ENCODE measurements around the gene ARPC1A.
"Not testable (repeated sequence)": the region's sequence is repeated elsewhere in the genome, so short reads cannot be mapped to it uniquely, and the experiment has no call there.

The ARPC1A gene

DNA sequence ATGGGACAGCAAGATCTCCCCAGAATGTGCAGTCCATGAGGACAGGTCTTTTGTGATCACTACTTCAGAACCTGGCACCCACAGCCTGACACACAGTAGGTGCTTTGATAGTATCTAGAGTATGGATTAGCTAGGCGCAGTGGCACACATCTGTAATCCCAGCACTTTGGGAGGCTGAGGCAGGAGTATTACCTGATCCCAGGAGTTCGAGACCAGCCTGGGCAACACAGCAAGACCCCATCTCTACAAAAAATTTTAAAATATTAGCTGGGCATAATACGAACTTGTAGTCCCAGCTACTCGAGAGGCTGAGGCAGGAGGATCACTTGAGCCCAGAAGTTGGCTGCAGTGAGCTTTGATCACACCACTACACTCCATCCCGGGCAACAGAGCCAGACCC is 26.5 kb downstream of the ARPC1A start:
- H3K4me1 ChIP-seq (ENCODE audit: control insufficient read depth, insufficient read depth, low read length): no peaks in the 10 kb centered on the region
- no peak overlapping the region for H3K27ac ChIP-seq (ENCODE audit: low read length)
- H3K36me3 ChIP-seq (ENCODE audit: control insufficient read depth in 2 of 2, insufficient read depth in 2 of 2, low read length in 2 of 2): peaks cover 26 to 47% of the 10 kb centered on the region in 2 donors
- no peak overlapping the region for H3K9ac ChIP-seq (ENCODE audit: low read length in 2 of 2)
- H3K9me3 ChIP-seq (ENCODE audit: control insufficient read depth in 2 of 2, low read length in 2 of 2): no peaks in the 10 kb centered on the region
- H3K4me3 ChIP-seq (ENCODE audit: low read length in 2 of 2): no peak overlapping the region
- no peaks in the 10 kb centered on the region for H3K27me3 ChIP-seq (ENCODE audit: control insufficient read depth in 1 of 2, insufficient read depth in 2 of 2, low read length in 2 of 2)

- no peak overlapping the region for H3K27ac ChIP-seq (ENCODE audit: low read length)
- no peaks in the 10 kb centered on the region for H3K27me3 ChIP-seq (ENCODE audit: control insufficient read depth in 1 of 2, insufficient read depth in 2 of 2, low read length in 2 of 2)
- H3K36me3 ChIP-seq (ENCODE audit: control insufficient read depth in 2 of 2, insufficient read depth in 2 of 2, low read length in 2 of 2): peaks cover 39 to 53% of the 10 kb centered on the region in 2 donors
Observed at GRCh38 chr7:99355098-99355497, 29.4 kb downstream of the ARPC1A start.

DNA sequence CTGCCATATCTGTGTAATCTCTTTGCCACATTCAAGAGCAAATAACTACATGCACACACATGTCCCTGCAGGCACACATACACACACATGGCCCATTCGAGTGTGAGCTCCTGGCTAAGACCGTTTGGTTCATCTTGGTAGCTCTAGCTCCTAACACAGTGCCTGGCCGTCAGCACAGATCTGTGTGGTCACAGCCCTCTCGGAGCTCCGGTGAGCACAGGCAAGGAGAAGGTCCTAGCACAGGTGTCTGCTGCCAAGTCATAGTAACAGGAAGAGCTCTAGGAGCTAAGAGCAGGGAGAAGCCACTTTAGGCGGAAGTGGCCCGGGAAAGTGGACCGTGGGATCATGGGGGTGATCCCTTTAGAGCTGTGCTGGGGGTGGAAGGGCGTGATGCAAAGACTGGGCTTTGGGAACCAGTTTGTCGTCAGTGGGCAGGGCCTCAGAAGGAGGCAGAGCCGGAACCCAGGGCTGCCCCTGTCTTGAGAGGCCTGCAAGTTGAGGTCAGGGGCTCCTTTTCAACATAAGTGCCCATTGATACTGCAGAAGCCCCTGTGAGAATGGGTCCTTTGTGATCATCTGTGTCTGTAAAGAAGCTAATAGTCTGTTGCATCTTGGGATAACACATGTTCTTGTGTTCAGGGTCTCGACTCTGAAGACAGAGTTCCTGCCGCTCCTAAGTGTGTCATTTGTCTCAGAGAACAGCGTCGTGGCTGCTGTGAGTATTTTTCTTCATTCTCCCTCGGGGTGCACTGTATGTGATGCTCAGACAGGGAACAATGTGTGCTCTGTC is 32.2 kb downstream of the ARPC1A start:
- Histone ChIP-seq H3K9me3 (ENCODE audit: control insufficient read depth in 2 of 2, low read length in 2 of 2) (no peaks in the 10 kb centered on the region), H3K27me3 (ENCODE audit: control insufficient read depth in 1 of 2, insufficient read depth in 2 of 2, low read length in 2 of 2) (no peaks in the 10 kb centered on the region), H3K4me3 (ENCODE audit: low read length in 2 of 2) (no peak overlapping the region), H3K4me1 (ENCODE audit: control insufficient read depth, insufficient read depth, low read length) (no peaks in the 10 kb centered on the region), H3K27ac (ENCODE audit: low read length) (no peak overlapping the region), H3K9ac (ENCODE audit: low read length in 2 of 2) (no peak overlapping the region), H3K36me3 (ENCODE audit: control insufficient read depth in 2 of 2, insufficient read depth in 2 of 2, low read length in 2 of 2) (peaks cover 26 to 42% of the 10 kb centered on the region in 2 donors)

More at GRCh38 chr7:99355098-99355497, 29.4 kb downstream of the ARPC1A start:
- Histone ChIP-seq H3K4me1 (ENCODE audit: control insufficient read depth, insufficient read depth, low read length) (no peaks in the 10 kb centered on the region), H3K4me3 (ENCODE audit: low read length in 2 of 2) (no peak overlapping the region), H3K9ac (ENCODE audit: low read length in 2 of 2) (no peak overlapping the region), H3K9me3 (ENCODE audit: control insufficient read depth in 2 of 2, low read length in 2 of 2) (no peaks in the 10 kb centered on the region)

- H3K27ac ChIP-seq (ENCODE audit: low read length); H3K27me3 ChIP-seq (ENCODE audit: control insufficient read depth in 1 of 2, insufficient read depth in 2 of 2, low read length in 2 of 2); H3K9ac ChIP-seq (ENCODE audit: low read length in 2 of 2); H3K9me3 ChIP-seq (ENCODE audit: control insufficient read depth in 2 of 2, low read length in 2 of 2); H3K4me1 ChIP-seq (ENCODE audit: control insufficient read depth, insufficient read depth, low read length); H3K4me3 ChIP-seq (ENCODE audit: low read length in 2 of 2): not testable (repeated sequence)
- H3K36me3 ChIP-seq (ENCODE audit: control insufficient read depth in 2 of 2, insufficient read depth in 2 of 2, low read length in 2 of 2): peaks cover 31 to 45% of the 10 kb centered on the region in 2 donors
Observed at GRCh38 chr7:99358521-99358920, 32.8 kb downstream of the ARPC1A start.

DNA sequence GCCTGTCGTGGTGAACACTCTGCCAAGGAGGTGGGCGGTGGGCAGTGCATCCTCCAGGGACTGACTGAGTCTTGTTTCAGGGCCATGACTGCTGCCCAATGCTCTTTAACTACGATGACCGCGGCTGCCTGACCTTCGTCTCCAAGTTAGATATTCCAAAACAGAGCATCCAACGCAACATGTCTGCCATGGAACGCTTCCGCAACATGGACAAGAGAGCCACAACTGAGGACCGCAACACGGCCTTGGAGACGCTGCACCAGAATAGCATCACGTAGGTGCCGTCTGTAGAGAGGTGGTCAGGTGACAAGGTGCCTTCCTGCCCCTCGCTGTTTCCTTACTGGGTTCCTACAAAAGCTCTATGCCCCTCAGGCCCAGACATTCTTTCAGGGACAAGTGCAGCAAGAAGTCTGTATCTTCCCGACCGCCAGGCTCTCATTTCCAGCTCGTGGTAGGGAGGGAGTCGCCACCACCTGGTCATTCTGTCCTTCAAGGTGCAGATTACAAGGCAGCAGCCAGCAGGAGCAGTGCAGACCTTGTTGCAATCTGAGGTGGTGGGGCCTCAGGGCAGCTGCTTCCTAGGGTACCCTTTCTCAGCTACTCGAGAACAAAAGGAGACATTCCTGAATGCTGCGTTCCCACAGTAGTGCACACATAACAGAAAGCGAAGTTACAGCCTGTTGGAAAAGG is 33.9 kb downstream of the ARPC1A start:
- Histone ChIP-seq H3K27me3 (ENCODE audit: control insufficient read depth in 1 of 2, insufficient read depth in 2 of 2, low read length in 2 of 2) (no peaks in the 10 kb centered on the region), H3K9ac (ENCODE audit: low read length in 2 of 2) (no peak overlapping the region), H3K9me3 (ENCODE audit: control insufficient read depth in 2 of 2, low read length in 2 of 2) (no peaks in the 10 kb centered on the region), H3K4me1 (ENCODE audit: control insufficient read depth, insufficient read depth, low read length) (no peaks in the 10 kb centered on the region), H3K36me3 (ENCODE audit: control insufficient read depth in 2 of 2, insufficient read depth in 2 of 2, low read length in 2 of 2) (peaks cover 33 to 44% of the 10 kb centered on the region in 2 donors), H3K4me3 (ENCODE audit: low read length in 2 of 2) (no peak overlapping the region), H3K27ac (ENCODE audit: low read length) (no peak overlapping the region)

DNA sequence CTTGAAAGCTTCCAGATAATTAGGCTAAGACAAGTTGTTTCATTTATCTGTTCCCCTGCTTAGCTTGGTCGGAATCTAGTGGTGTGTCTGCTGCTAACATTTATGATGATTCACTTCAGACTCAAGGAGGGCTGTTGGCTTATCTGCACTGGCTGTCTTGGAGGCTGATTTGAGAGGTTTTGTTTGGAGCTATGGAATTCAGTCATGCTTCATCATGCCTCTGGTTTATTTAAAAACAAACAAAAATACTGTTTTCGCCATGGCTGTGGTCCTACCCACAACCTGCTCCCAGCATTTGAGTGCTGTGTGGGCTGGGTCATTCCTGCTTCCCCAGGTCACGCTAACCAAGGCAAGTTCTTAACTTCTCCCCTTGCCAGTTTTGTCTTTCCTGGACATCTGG is 37.1 kb downstream of the ARPC1A start:
- Histone ChIP-seq H3K4me3 (ENCODE audit: low read length in 2 of 2) (no peak overlapping the region), H3K4me1 (ENCODE audit: control insufficient read depth, insufficient read depth, low read length) (no peaks in the 10 kb centered on the region), H3K27me3 (ENCODE audit: control insufficient read depth in 1 of 2, insufficient read depth in 2 of 2, low read length in 2 of 2) (no peaks in the 10 kb centered on the region), H3K9ac (ENCODE audit: low read length in 2 of 2) (no peak overlapping the region), H3K27ac (ENCODE audit: low read length) (no peak overlapping the region), H3K36me3 (ENCODE audit: control insufficient read depth in 2 of 2, insufficient read depth in 2 of 2, low read length in 2 of 2) (peaks cover 46 to 49% of the 10 kb centered on the region in 2 donors), H3K9me3 (ENCODE audit: control insufficient read depth in 2 of 2, low read length in 2 of 2) (no peaks in the 10 kb centered on the region)

- H3K4me1 ChIP-seq (ENCODE audit: control insufficient read depth, insufficient read depth, low read length): no peaks in the 10 kb centered on the region
- no peak overlapping the region for H3K27ac ChIP-seq (ENCODE audit: low read length)
- H3K27me3 ChIP-seq (ENCODE audit: control insufficient read depth in 1 of 2, insufficient read depth in 2 of 2, low read length in 2 of 2): no peaks in the 10 kb centered on the region
- no peak overlapping the region for H3K9ac ChIP-seq (ENCODE audit: low read length in 2 of 2)
- peaks cover 42 to 46% of the 10 kb centered on the region in 2 donors for H3K36me3 ChIP-seq (ENCODE audit: control insufficient read depth in 2 of 2, insufficient read depth in 2 of 2, low read length in 2 of 2)
- H3K4me3 ChIP-seq (ENCODE audit: low read length in 2 of 2): no peak overlapping the region
- H3K9me3 ChIP-seq (ENCODE audit: control insufficient read depth in 2 of 2, low read length in 2 of 2): no peaks in the 10 kb centered on the region
Observed at GRCh38 chr7:99363286-99363685, 37.6 kb downstream of the ARPC1A start.

DNA sequence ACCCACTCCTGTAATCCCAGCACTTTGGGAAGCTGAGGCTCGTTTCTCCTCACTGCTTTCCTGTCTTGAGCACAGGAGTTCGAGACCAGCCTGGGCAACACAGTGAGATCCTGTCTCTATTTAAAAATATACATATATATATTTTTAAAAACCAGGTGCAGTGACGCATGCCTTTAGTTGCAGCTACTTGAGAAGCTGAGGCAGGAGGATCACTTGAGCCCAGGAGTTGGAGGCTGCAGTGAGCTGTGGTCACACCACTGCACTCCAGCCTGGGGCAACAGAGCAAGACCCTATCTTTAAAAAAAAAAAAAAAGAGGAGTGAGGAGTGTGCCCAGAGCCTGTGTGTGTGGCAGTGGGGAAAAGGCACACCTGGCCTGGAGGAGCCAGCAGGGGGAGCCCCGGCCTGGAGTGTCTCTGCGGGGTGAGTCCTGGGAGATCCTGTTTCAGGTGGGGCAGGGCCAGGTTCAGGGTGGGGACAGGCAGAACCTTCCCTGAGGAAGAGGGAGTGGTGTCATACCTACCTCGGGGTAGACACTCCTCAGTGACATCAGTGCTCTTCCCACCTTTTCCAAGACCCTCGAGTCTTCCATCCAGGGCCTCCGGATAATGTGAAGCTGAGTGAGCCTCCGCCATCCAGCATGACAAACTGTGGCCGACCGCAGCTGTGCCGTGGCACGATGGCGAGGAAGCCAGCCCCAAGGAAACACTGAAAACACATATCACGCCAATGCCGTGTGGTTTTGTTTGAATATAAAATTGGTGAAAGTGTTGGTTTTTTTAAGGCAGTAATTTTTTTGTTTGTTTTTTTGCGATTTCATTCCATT is 39.8 kb downstream of the ARPC1A start:
- H3K9ac ChIP-seq (ENCODE audit: low read length in 2 of 2): no peak overlapping the region
- H3K36me3 ChIP-seq (ENCODE audit: control insufficient read depth in 2 of 2, insufficient read depth in 2 of 2, low read length in 2 of 2): peaks cover 36 to 38% of the 10 kb centered on the region in 2 donors
- no peaks in the 10 kb centered on the region for H3K9me3 ChIP-seq (ENCODE audit: control insufficient read depth in 2 of 2, low read length in 2 of 2)
- no peak overlapping the region for H3K4me3 ChIP-seq (ENCODE audit: low read length in 2 of 2)
- H3K27me3 ChIP-seq (ENCODE audit: control insufficient read depth in 1 of 2, insufficient read depth in 2 of 2, low read length in 2 of 2): no peaks in the 10 kb centered on the region
- no peaks in the 10 kb centered on the region for H3K4me1 ChIP-seq (ENCODE audit: control insufficient read depth, insufficient read depth, low read length)
- no peak overlapping the region for H3K27ac ChIP-seq (ENCODE audit: low read length)

- Histone ChIP-seq H3K4me1 (ENCODE audit: control insufficient read depth, insufficient read depth, low read length) (no peaks in the 10 kb centered on the region), H3K36me3 (ENCODE audit: control insufficient read depth in 2 of 2, insufficient read depth in 2 of 2, low read length in 2 of 2) (peaks cover 34 to 36% of the 10 kb centered on the region in 2 donors), H3K27ac (ENCODE audit: low read length) (no peak overlapping the region)
Observed at GRCh38 chr7:99366646-99367045, 40.9 kb downstream of the ARPC1A start.

GRCh38 chr7:99368750-99369389 is 43.2 kb downstream of the ARPC1A start:
- no peak overlapping the region for H3K9ac ChIP-seq (ENCODE audit: low read length in 2 of 2)
- H3K4me1 ChIP-seq (ENCODE audit: control insufficient read depth, insufficient read depth, low read length): no peaks in the 10 kb centered on the region
- H3K27me3 ChIP-seq (ENCODE audit: control insufficient read depth in 1 of 2, insufficient read depth in 2 of 2, low read length in 2 of 2): no peaks in the 10 kb centered on the region
- no peak overlapping the region for H3K27ac ChIP-seq (ENCODE audit: low read length)
- no peaks in the 10 kb centered on the region for H3K9me3 ChIP-seq (ENCODE audit: control insufficient read depth in 2 of 2, low read length in 2 of 2)
- H3K36me3 ChIP-seq (ENCODE audit: control insufficient read depth in 2 of 2, insufficient read depth in 2 of 2, low read length in 2 of 2): peaks cover 24 to 26% of the 10 kb centered on the region in 2 donors
- no peak overlapping the region for H3K4me3 ChIP-seq (ENCODE audit: low read length in 2 of 2)

More at GRCh38 chr7:99366646-99367045, 40.9 kb downstream of the ARPC1A start:
- no peak overlapping the region for H3K4me3 ChIP-seq (ENCODE audit: low read length in 2 of 2)
- no peaks in the 10 kb centered on the region for H3K27me3 ChIP-seq (ENCODE audit: control insufficient read depth in 1 of 2, insufficient read depth in 2 of 2, low read length in 2 of 2)
- no peak overlapping the region for H3K9ac ChIP-seq (ENCODE audit: low read length in 2 of 2)
- no peaks in the 10 kb centered on the region for H3K9me3 ChIP-seq (ENCODE audit: control insufficient read depth in 2 of 2, low read length in 2 of 2)

All from stomach smooth muscle (tissue), 2 donors.